GM15510 (cell line): ENCODE data around the gene POT1.

Experiments
- POLR2A ChIP-seq: IDR thresholded peaks from 3 replicates; pipeline ENCODE4 v1.6.1; 2011; ENCODE audit warnings: borderline replicate concordance; ENCODE audit not compliant: insufficient read length; ENCODE audit errors: extremely low read depth

POT1 gene

DNA sequence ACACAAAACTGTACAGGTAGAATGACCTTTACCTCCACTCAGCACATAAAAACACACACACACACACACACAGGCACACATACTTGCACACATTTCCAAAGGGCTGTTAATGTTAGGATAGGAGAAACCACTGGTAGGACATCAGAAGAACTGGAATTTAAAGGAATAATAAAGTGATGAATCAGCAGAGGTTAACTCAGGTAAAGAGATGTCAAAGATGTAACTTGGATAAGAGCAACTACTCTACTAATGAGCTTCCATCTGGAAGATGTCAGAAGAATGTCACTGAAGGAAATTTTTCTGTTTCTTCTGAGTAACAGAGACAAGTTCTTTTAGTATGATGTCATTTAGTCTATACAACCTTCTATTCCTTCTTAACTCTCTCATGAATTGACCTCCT, 137.6 kb downstream of the POT1 start:
- TF ChIP-seq POLR2A = no peak

DNA sequence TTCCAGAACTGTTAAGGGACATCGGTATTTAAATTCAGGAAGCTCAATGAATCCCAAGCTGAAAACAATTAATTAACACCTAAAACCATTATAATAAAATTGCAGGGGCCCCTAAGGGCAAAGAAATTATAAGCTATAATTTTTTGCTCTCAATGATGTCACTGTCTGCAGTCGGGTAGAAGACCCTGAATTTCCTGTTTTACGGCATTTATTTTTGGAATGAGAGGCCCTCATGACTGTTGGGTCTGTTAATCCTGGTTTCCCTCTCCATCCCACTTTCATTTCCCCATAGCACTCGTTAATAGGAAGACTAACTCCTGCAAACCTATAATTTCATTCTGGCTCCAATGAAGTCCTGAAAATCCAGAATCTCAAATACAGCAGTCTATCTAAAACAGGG, 138.2 kb downstream of the POT1 start:
- TF ChIP-seq POLR2A = no peak

DNA sequence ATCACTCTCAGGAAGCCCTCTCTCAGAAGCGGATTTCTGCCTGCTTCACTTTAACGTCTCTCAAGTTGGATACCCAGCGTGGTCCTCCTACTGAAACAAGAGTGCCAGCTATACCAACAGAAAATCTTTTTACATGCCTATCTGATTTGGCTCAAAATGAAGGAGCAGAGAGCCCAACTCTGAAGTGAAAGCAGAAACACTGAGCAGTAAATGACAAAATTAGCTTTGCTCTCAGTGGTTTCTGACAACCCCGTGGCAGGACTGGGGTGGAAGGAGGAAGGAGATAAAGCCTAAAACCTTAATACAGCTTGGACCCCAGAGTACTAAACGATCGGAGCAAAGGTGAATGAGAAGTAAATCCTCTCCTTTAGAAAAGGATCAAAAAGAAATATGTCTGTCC, 139.0 kb downstream of the POT1 start:
- no peak for TF ChIP-seq POLR2A

DNA sequence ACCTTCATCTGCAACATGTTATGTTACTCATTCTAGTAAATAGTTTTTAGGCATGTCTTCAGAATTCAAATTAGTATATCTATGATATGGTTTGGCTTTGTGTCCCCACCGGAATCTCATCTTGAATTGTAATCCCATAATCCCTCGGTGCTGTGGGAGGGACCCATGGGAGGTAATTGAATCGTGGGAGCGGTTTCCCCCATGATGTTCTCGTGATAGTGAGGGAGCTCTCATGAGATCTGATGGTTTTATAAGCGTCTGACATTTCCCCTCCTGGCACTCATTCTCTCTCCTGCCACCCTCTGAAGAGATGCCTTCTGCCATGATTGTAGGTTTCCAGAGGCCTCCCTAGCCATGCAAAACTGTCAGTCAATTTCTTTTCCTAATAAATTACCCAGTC, 143.6 kb downstream of the POT1 start:
- TF ChIP-seq POLR2A = no peak

DNA sequence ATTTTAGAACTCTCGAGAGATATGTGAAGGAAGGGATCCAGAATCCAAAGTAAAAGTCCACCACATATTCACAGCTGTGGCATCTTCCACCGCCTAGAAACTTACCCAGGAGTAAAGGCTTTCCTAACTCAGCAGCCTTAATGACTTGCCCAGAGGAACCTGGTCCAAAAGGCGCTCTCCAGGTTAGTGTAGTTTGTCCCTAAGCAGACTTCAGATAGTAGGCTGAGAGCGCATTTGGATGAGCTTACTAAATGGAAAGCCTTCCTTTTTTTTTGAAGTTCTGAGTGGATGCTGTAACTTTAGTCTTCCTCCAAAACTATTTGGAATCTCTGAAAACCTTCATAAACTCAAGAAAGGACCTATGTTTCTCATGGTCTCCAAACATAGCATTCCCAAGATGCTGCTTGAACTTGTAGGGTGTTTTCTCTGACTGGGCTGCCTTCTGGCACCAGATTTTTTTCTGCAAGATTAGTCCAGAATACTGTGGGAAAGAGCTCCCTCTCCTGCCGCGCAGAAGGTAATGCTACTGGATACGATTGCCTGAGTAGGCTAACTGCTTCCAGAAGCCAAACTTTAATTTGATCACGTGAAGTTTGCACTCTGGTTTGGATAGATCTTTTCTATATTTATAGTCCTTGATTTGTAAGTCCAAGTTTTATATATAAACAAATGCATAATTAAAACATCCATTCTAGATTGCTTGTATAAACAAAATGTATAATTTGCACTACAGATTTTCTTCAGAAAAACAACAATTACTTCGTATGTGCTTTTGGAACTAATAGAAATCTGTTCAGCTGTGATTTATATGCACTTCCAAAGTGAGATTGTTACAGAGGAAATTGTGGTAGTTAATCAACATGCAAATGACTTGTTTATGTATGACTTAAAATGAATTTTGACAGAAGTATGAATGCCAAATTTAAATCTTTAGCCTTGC, 144.5 kb downstream of the POT1 start:
- TF ChIP-seq POLR2A = no peak

DNA sequence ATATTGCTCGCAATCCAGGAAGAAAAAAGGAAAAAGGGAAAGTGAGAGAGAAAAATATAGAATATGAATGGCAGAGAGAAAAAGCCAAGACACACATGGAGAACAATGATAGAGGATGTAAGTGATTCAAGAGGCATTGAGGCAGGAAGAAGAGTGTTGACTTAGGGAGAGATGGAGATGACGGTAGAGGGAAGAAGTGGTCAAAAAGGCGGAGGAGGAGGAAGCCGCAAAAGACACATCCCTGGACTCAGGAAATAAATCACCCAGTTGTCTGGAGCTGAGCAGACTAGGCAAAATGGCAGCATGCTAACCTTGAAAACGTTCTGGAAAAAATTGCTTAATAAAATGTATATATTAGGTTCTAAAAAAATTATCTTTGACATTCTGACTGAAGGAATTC, 146.4 kb downstream of the POT1 start:
- TF ChIP-seq POLR2A = no peak

DNA sequence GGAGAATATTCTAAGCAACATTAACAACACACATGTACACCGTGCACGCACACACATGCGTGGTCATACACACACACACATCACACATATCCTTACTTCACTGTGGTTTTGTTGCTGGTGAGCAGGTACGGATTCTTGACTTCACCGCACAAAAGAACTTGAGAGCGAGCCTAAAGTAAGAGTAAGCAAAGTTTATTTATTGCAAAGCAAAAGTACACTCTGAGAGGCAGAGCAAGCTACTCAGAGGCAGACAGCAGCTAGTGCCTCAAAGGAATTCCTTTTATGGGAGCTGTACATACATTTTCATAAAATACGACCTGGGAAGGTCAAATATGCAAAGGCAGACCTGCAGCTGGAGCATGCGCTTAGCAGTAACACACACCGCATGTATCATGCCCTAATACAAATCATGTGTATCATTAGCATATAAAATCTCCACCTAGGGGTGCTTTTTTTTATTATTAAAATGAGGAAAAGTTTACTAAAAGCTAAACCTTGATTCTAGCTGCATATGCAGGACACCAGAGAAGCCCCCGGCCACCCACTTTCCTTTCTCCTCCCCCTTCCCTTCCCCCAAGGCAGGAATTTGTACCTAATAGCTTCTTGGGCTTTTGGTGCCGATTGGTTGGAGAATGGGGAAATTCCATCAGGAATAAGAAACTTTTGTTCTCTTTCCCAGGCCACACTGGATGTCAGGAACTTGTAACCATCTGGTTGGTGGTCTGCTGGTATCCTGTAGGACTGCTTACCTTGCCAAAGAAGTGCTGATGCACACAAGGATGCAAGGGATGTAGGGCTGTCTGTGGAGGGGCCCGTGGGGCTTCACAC, 147.5 kb downstream of the POT1 start:
- TF ChIP-seq POLR2A = no peak

DNA sequence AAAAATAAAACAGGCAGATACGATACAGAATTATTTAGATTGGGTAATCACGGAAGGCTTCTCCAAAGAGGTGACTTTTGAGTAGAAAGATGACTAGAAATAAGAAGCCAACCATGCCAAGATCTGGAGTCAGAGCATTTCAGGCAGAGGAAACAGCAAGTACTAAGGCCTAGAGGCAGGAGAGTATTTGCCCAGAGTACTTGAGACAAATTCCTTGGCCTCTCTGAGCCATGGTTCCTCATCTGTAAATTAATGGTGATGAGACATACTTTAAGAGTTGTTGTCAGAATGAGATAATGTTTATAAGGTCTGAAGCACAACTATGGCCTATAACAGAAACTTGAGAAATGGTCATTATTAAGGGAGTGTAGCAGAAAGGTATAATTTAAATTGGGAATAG, 148.2 kb downstream of the POT1 start:
- no peak for TF ChIP-seq POLR2A

DNA sequence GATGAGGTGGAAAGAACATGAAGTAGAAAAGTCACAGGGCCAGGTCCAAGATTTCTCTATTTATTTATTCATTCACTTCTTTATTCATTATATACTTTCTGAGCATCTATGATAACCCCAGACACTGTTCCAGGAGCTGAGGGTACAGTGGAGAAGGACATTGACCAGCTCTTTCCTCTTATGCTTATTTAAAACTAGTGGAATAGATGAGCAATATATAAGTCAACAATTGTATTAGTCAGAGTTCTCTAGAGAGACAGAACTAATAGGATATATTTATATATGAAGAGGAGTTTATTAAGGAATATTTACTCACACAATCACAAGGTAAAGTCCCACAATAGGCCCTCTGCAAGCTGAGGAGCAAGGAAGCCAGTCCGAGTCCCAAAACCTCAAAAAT, 149.0 kb downstream of the POT1 start:
- TF ChIP-seq POLR2A = no peak

DNA sequence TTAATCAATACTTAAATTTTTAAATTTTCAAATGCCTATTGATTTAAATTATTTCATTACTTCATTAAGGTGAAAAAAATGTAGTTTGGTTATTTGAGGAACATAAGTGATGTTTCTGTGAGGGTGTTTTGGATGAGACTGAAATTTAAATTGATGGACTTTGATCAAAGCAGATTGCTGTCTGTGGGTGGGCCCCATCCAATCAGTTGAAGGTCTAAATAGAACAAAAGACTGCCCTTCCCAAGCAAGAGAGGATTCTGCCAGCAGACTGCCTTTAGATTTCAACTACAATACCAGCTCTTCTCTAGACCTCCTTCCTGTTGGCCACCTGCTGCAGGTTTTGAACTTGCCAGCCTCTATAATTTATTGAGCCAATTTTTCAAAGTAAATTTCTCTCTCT, 149.6 kb downstream of the POT1 start:
- no peak for TF ChIP-seq POLR2A

DNA sequence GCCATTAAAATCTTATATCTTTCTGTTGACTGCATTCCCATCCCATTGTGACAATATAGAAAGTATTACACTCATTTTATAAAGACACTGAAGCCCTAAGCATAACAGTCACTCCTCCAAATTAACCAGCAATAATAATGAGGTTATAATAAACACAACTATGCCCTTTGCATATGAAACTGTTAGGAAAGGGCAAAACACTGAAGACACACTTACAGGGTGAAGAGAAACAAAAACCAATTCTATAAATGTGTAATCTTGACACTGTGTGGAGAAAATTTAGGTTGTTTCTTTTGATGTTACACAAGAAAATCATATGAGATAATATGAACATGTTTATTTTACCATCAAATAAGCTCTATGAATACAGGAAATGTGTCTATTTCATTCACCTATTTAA, 150.0 kb downstream of the POT1 start:
- TF ChIP-seq POLR2A = no peak

DNA sequence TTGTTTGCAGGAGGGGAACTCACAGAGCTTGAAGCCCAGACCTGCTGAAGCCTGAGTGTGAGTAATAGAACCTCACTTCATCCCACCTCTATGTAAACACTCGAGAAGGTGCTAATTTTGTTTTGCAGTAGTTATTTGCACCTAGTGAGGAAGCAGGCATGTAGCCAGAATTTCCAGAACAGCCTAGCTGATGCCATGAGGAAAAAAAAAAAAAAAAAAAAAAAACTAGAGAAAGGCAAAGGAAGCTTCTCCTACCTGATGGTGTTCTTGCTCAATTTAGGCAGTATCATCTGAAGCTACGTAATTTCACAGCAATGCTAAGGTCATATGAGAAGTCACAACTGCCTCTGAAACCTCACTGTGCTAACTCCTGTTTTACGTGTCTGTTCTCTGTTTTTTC, 150.4 kb downstream of the POT1 start:
- TF ChIP-seq POLR2A = no peak

DNA sequence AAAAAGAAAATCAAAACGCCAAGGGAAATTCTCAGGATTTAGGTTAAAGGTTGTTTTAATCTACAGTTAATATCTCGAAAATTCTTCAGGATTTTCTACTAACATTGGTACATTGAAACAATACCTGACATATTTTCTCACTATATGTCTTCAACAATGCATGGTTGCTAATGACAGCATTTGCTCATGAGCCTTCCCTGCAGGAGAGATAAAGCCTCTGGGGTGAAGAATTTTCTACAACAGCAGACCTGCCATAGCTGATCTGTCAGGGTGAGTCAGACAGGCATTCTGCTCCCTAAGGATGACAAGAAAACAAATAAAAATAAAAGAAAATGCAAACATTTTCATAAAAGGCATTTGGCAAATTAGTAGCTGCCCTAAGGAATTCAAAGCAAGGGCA, 152.4 kb downstream of the POT1 start:
- no peak for TF ChIP-seq POLR2A

DNA sequence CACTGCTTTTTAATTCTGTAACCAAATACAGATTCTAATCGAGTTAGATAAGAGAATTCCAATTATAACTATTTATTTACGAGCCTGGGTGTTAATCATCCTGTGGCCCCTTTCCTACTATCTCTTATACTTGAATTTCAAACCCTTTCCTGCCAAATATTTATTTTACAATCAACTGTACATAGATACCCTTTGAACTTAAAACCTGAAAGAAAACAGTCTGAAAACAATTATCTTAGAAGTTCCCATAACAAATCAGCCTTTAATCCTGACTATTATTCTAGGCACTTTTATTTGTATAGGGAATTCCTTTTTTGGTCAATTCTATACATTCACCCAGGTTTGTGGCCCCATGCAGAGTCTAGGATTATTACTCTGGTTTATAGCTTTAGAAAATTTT, 153.5 kb downstream of the POT1 start:
- TF ChIP-seq POLR2A = no peak

DNA sequence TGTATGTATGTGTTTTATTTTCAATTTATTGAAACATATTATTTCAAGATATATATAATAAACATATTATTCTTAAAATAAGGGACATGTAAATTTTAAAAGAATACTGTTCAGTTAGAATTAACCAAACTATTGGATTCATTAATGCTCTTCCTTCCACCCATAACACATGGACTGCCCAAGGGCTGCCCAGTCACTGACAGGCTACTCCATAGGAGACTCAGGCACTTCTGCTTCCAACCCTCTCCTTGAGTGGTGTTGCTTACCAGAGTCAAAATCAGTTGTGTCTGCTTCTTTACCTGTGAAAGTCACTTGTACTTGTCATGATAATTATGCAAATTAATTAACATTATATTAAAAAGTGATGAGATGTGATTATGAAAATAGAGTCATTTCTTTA, 154.2 kb downstream of the POT1 start:
- no peak for TF ChIP-seq POLR2A

DNA sequence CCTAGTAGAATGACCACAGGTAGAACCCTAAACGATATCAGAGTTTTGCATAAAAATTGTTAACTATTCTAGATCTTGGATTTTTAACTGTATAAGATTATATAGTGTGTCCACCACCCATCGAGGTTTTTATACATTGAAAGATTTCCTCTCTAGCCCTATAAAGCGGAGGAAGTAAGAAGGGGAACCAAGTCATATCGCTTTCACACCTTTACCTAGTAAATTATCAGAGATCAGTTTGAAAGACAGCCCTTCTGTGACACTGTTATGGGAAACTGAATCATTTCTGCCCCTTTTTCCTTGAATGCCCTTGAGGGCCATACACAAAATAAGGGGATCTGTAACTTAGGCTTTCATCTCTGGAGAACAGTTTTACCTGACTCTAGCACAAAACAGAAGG, 155.7 kb downstream of the POT1 start:
- TF ChIP-seq POLR2A = no peak
